Stimulated activated naive CD8-positive, alpha-beta T cell treated with anti-CD3 and anti-CD28 coated beads, Interleukin-15, amount 100 ng/mL, for 72 hours (primary cell): ENCODE measurements around the gene WDR59.
"Not testable (repeated sequence)": the region's sequence is repeated elsewhere in the genome, so short reads cannot be mapped to it uniquely, and the experiment has no call there.

ENCODE experiments used
- ATAC-seq: fragments of 150-1000 bp; cut with Tn5 transposase; 2 replicates; pipeline ENCODE4 v1.10.0; 2021; ENCODE audit warnings: mild to moderate bottlenecking, moderate library complexity
- DNase-seq, 2 donors: peaks; one replicate each; pipeline ENCODE4 v3.0.0; 2021 to 2022
- H3K27ac Mint-ChIP-seq, 2 donors: one replicate each; pipeline ENCODE4 v1.8.0; 2022; ENCODE audit warnings: mild to moderate bottlenecking in 2 of 2, mixed read lengths in 2 of 2, moderate library complexity in 2 of 2
- H3K27me3 Mint-ChIP-seq: one replicate; pipeline ENCODE4 v1.8.0; 2022; ENCODE audit warnings: mixed read lengths
- H3K4me1 Mint-ChIP-seq: one replicate; pipeline ENCODE4 v1.8.0; 2022; ENCODE audit warnings: mild to moderate bottlenecking, mixed read lengths
- H3K4me3 Mint-ChIP-seq, 2 donors: one replicate each; pipeline ENCODE4 v1.8.0; 2022; ENCODE audit warnings: mild to moderate bottlenecking in 2 of 2, mixed read lengths in 2 of 2, moderate library complexity in 1 of 2
- H3K9me3 Mint-ChIP-seq, 2 donors: one replicate each; pipeline ENCODE4 v1.8.0; 2022; ENCODE audit warnings: mixed read lengths in 2 of 2

Gene WDR59

GRCh38 chr16:74999609-75000480, 14.9 kb upstream of the WDR59 start:
- Mint-ChIP-seq H3K4me1 (peaks cover 20% of the 10 kb centered on the region), H3K27me3 (peaks cover 27% of the 10 kb centered on the region), H3K27ac (peak overlapping the region in 1 of 2 donors; percentile 93), H3K4me3 (peak overlapping the region; percentile 86 to 88), H3K9me3 (no peaks in the 10 kb centered on the region)
- DNase-seq (peak; percentile 46 to 61), ATAC-seq (peak; percentile 69)

- Mint-ChIP-seq H3K27ac (peak overlapping the region in 1 of 2 donors; percentile 93), H3K9me3 (no peaks in the 10 kb centered on the region), H3K4me3 (peak overlapping the region; percentile 86 to 88), H3K27me3 (peaks cover 27% of the 10 kb centered on the region), H3K4me1 (peaks cover 20% of the 10 kb centered on the region)
- ATAC-seq, result peak; percentile 52
- DNase-seq, result peak in 1 of 2 donors; percentile 28
Observed at GRCh38 chr16:74999219-74999608, 14.3 kb upstream of the WDR59 start.

- DNase-seq (peak; percentile 77 to 88), ATAC-seq (peak; percentile 85)
- Mint-ChIP-seq H3K4me1 (peaks cover 20% of the 10 kb centered on the region), H3K27me3 (peaks cover 27% of the 10 kb centered on the region), H3K9me3 (no peaks in the 10 kb centered on the region), H3K4me3 (peak within 1 kb of the TSS; percentile 86 to 88), H3K27ac (peak within 1 kb of the TSS; percentile 79 to 93)
Observed at GRCh38 chr16:74998481-74999218, 13.7 kb upstream of the WDR59 start, which contains the start of gene ZNRF1. ZNRF1 (plus strand) TSS chr16:74999024; CDS start chr16:74999672, 648 bp downstream.

GRCh38 chr16:74997042-74997491, 12.1 kb upstream of the WDR59 start:
- H3K27me3 Mint-ChIP-seq, result peaks cover 23% of the 10 kb centered on the region
- peaks cover 20% of the 10 kb centered on the region for H3K4me1 Mint-ChIP-seq
- no peak for DNase-seq
- H3K27ac Mint-ChIP-seq, result no peak overlapping the region
- H3K4me3 Mint-ChIP-seq, result no peak overlapping the region
- no peak for ATAC-seq
- H3K9me3 Mint-ChIP-seq, result no peaks in the 10 kb centered on the region

GRCh38 chr16:74995986-74996385, 11.1 kb upstream of the WDR59 start:
- Mint-ChIP-seq H3K9me3 (no peaks in the 10 kb centered on the region), H3K4me3 (no peak overlapping the region), H3K4me1 (peaks cover 18% of the 10 kb centered on the region), H3K27me3 (peaks cover 14% of the 10 kb centered on the region), H3K27ac (no peak overlapping the region)
- ATAC-seq (no peak), DNase-seq (no peak)

GRCh38 chr16:74991593-74992403, 6.9 kb upstream of the WDR59 start:
- ATAC-seq (no peak), DNase-seq (no peak)
- H3K9me3 Mint-ChIP-seq, result no peaks in the 10 kb centered on the region
- H3K4me1 Mint-ChIP-seq, result no peaks in the 10 kb centered on the region
- H3K27ac Mint-ChIP-seq, result peak overlapping the region in 1 of 2 donors; percentile 86
- no peaks in the 10 kb centered on the region for H3K27me3 Mint-ChIP-seq
- no peak overlapping the region for H3K4me3 Mint-ChIP-seq

GRCh38 chr16:74991268-74991592, 6.3 kb upstream of the WDR59 start:
- Mint-ChIP-seq H3K9me3 (no peaks in the 10 kb centered on the region), H3K4me3 (no peak overlapping the region), H3K27me3 (no peaks in the 10 kb centered on the region), H3K4me1 (no peaks in the 10 kb centered on the region), H3K27ac (no peak overlapping the region)
- DNase-seq (no peak), ATAC-seq (no peak)

GRCh38 chr16:74990832-74991231, 5.9 kb upstream of the WDR59 start:
- no peak for ATAC-seq
- Mint-ChIP-seq H3K4me3 (no peak overlapping the region), H3K27me3 (no peaks in the 10 kb centered on the region), H3K27ac (no peak overlapping the region), H3K9me3 (no peaks in the 10 kb centered on the region), H3K4me1 (no peaks in the 10 kb centered on the region)
- no peak for DNase-seq

GRCh38 chr16:74989864-74990263, 4.9 kb upstream of the WDR59 start:
- not testable (repeated sequence) for H3K4me3 Mint-ChIP-seq, H3K27ac Mint-ChIP-seq, H3K9me3 Mint-ChIP-seq, ATAC-seq, DNase-seq, H3K27me3 Mint-ChIP-seq, H3K4me1 Mint-ChIP-seq

- no peaks in the 10 kb centered on the region for H3K27me3 Mint-ChIP-seq
- no peak overlapping the region for H3K27ac Mint-ChIP-seq
- H3K4me3 Mint-ChIP-seq, result no peak overlapping the region
- H3K9me3 Mint-ChIP-seq, result no peaks in the 10 kb centered on the region
- peaks cover 24% of the 10 kb centered on the region for H3K4me1 Mint-ChIP-seq
- no peak for DNase-seq
- no peak for ATAC-seq
Observed at GRCh38 chr16:74987027-74987681, 2.2 kb upstream of the WDR59 start.

- H3K9me3 Mint-ChIP-seq, result no peaks in the 10 kb centered on the region
- H3K4me3 Mint-ChIP-seq, result peak overlapping the region; percentile 86 to 91
- H3K27ac Mint-ChIP-seq, result peak overlapping the region; percentile 70 to 97
Observed at GRCh38 chr16:74984194-74984528, 762 bp downstream of the WDR59 start.

GRCh38 chr16:74982256-74982655, 2.7 kb downstream of the WDR59 start:
- Mint-ChIP-seq H3K9me3 (no peaks in the 10 kb centered on the region), H3K4me1 (peaks cover 26% of the 10 kb centered on the region), H3K4me3 (peak overlapping the region in 1 of 2 donors; percentile 62), H3K27ac (no peak overlapping the region), H3K27me3 (no peaks in the 10 kb centered on the region)
- ATAC-seq (no peak), DNase-seq (no peak)

More at GRCh38 chr16:74984194-74984528, 762 bp downstream of the WDR59 start:
- no peak for DNase-seq
- no peaks in the 10 kb centered on the region for H3K27me3 Mint-ChIP-seq
- no peak for ATAC-seq
- H3K4me1 Mint-ChIP-seq, result peaks cover 26% of the 10 kb centered on the region

GRCh38 chr16:74975591-74975990, 9.3 kb downstream of the WDR59 start:
- Mint-ChIP-seq H3K9me3 (no peaks in the 10 kb centered on the region), H3K27ac (no peak overlapping the region), H3K27me3 (no peaks in the 10 kb centered on the region), H3K4me3 (no peak overlapping the region), H3K4me1 (no peaks in the 10 kb centered on the region)
- ATAC-seq (no peak), DNase-seq (no peak)

GRCh38 chr16:74973304-74973703, 11.6 kb downstream of the WDR59 start:
- H3K4me1 Mint-ChIP-seq, result peaks cover 14% of the 10 kb centered on the region
- ATAC-seq (no peak), DNase-seq (no peak)
- H3K27me3 Mint-ChIP-seq, result no peaks in the 10 kb centered on the region
- H3K4me3 Mint-ChIP-seq, result no peak overlapping the region
- H3K9me3 Mint-ChIP-seq, result no peaks in the 10 kb centered on the region
- H3K27ac Mint-ChIP-seq, result no peak overlapping the region

- Mint-ChIP-seq H3K27me3 (no peaks in the 10 kb centered on the region), H3K4me1 (peaks cover 6% of the 10 kb centered on the region), H3K4me3 (no peak overlapping the region), H3K9me3 (no peaks in the 10 kb centered on the region), H3K27ac (no peak overlapping the region)
- ATAC-seq, result no peak
- no peak for DNase-seq
Observed at GRCh38 chr16:74954763-74955162, 30.2 kb downstream of the WDR59 start.
